ENCODE data around the gene FCSK. TPM values are rescaled to one million over a fixed set of nuclear protein-coding genes. Genes with fewer than 3 reads are reported as not detected.

Gene FCSK
- total RNA-seq, 1 donor: 11.6 TPM

GRCh38 chr16:70475054-70475871, 20.9 kb downstream of the FCSK start:
- no peak for DNase-seq (ENCODE audit: low read depth in 2 of 3, low spot score in 2 of 3)

GRCh38 chr16:70476272-70477020, 22.1 kb downstream of the FCSK start:
- DNase-seq (ENCODE audit: low read depth in 2 of 3, low spot score in 2 of 3): no peak

- DNase-seq (ENCODE audit: low read depth in 2 of 3, low spot score in 2 of 3): no peak
Measured at GRCh38 chr16:70478169-70478568, 23.8 kb downstream of the FCSK start.

DNA sequence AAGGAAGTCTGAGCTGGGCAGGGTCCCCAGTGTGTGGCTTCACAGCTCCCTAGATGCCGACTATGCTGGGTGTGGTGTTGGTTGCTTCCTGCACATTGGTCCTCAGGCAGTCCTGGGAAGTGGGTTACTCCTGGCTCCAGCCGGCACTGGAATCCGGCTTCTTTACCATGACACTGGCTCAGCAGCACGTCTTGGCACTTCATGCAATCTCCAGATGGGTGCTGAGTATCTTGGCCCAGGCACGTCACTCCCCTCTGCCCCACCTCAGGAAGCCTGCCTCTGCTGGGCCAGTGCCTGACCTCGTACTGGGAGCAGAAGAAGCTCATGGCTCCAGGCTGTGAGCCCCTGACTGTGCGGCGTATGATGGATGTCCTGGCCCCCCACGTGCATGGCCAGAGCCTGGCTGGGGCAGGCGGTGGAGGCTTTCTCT, 24.5 kb downstream of the FCSK start:
- no peak for DNase-seq (ENCODE audit: low read depth in 2 of 3, low spot score in 2 of 3)

DNA sequence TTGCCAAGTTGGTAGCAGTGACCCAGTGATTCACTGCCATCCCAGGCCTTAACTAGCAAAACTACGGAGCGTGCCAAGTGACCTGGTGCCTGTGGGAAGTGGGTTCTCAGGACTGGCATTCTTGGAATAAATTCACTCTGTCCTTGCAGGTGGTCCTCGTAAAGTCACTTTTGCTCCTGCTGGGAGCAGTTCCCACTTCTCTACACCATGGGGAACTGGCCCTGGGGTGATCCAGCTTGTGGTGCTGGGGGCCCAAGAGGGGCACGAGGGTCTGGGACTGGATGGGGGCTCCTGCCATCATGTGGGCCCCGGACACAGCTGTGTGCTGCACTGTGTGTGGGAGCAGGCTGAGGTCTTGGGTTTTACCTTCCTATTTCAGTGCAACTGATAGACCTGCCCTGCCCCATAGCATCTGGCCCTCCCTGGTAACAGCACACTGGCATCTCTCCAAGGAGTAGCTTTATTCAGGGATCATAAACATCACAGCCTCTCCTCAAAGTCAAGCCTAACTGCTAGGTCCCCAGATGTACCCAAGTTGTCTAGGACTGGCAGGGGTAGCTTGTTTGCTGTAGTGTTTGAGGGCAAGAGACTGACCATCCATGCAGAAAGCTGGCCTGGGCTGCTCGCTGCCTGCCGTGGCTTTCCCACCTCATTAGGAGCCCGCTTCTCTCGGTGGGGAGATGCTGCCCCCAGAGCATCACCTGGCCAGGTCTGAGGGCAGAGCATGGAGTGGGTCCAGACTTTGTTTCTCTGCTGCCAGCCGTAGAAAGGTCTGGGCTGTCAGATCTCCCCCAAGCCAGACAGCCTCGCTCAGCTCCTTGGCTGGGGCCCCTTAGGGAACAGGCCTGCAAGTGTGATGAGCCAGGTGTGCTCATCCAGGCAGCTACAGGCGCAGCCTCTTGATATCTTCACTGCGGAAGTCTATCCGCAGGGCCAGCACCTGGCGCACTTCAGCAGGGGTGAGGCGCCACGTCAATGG, 26.0 kb downstream of the FCSK start:
- no peak for DNase-seq (ENCODE audit: low read depth in 2 of 3, low spot score in 2 of 3)

DNA sequence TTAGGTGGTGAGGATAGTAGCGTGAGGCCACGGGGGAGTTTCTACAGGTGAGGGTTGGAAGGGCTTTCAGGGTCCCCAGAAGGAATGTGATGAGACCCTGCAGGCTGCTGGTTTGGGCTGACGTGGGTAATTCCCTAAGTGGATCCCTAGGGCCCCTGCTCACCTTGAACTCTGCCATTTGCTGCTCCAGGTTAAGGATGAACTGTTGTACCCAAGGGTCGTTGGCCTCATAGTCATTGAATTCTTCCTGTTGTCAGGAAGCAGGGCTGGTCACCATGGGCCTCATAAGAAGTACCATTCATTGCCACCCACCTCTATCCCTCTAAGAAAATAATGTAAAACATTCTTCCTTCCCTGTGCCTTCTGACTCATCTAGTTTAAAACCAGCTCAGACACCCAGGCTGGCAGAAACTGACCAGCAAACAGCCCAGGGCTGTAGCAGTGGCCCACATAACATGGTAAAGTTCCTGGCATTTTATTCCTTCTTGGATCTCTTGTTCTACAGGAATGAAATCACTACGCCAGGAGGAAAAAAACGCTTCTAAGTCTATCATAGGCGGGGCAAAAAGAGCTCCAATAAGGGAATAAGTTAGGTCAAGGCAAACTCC, 27.6 kb downstream of the FCSK start:
- no peak for DNase-seq (ENCODE audit: low read depth in 2 of 3, low spot score in 2 of 3)

GRCh38 chr16:70482624-70483023, 28.2 kb downstream of the FCSK start:
- DNase-seq (ENCODE audit: low read depth in 2 of 3, low spot score in 2 of 3): no peak

DNA sequence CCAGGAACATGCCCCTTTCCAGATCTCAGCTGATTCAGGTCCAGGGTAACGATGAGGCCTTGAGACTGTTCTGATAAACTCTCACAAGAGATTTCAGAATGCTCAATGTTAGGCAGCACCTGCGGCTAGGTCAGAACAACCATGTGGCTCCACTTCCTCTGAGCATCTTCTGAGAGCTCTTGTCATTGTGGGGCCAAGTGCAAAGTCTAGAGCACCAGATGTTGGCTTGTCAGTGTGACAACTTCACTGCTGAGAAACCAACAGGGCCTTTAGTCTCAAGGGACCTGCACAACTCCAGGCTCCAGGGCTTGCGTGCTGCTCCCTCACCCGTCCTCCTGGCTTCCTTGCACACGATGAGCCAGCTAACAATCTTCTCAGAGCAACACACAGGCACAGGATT, 29.0 kb downstream of the FCSK start:
- no peak for DNase-seq (ENCODE audit: low read depth in 2 of 3, low spot score in 2 of 3)

DNA sequence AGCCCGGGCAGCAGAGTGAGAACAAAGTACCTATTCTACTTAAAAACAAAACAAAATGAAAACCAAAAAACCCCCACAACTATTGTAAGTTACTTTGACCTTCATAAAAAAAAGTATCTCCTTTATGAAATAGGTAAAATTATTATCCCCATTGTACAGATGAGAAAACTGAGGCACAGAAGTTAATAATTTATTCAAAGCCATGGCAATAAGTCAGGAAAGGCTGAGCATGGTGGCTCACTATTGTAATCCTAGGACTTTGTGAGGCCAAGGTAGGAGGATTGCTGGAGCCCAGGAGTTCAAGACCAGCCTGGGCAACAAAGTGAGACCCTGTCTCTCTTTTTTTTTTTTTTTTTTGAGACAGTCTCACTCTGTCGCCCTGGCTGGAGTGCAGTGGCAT, 30.5 kb downstream of the FCSK start:
- DNase-seq (ENCODE audit: low read depth in 2 of 3, low spot score in 2 of 3): no peak

- DNase-seq (ENCODE audit: low read depth in 2 of 3, low spot score in 2 of 3): peak in 1 of 3 donors; percentile 29
Measured at GRCh38 chr16:70490261-70490660, 35.9 kb downstream of the FCSK start.

DNA sequence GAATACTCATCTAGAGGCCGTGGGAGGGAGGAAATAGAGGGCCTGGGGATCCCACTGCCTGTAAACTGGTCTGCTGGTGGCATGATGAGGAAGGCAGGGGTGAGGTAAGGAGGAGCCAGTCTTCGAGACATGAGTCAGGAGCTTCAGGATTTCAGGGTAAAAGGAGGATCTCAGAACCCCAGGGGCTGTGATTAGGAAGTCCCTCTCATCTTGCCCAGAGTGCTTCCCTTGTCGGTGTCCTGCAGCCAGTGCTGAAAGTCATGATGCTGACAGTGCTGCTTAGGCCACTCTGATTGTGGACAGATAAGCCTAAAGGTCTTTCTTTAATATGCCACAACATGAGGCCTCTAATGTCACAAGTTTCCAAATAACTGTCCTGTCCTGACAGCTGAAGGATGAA, 39.4 kb downstream of the FCSK start:
- no peak for DNase-seq (ENCODE audit: low read depth in 2 of 3, low spot score in 2 of 3)

DNA sequence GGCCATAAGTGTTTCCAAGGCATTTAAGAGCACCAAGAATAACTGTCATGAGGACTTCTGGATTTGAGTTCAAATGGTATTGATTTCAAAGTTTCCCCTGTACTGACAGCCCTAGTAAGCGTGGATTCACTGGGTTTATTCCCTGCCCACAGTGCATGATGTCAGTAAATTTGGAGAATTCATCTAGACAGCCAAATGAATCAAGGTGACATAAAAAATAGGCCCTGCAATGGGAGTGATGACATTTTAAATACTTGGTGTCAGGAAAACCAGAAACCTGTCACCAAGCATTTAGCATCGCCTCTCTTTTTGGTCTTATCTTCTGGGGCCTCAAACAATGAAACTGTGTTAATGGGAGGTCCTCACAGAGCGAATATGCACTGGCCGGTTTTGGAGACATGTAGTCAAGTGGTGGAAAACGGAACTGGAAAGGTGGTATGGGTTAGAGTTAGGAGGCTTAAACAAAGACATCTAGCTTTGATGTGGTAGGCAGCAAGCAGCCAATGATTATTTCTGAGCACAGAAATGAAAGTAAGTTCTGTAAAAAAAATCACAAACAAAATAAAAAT, 39.9 kb downstream of the FCSK start:
- DNase-seq (ENCODE audit: low read depth in 2 of 3, low spot score in 2 of 3): no peak

DNA sequence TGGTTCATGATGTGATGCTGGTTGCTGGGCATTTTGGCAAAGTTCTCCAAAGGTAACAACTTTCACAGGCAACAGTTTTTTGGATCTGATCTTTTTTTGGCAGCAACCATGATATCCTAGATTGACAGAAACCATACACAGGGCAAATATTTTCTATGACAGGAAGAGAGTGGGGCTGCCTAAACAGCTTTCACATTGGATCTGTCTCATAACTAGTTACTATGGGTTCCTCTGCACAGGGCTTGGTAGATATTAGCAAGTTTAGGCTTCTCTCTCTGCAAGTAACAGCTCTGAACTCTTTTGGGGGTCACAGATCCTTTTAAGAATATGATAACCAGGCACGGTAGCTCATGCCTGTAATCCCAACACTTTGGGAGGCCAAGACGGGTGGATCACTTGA, 40.4 kb downstream of the FCSK start:
- no peak for DNase-seq (ENCODE audit: low read depth in 2 of 3, low spot score in 2 of 3)

GRCh38 chr16:70495425-70496182, 41.2 kb downstream of the FCSK start:
- DNase-seq (ENCODE audit: low read depth in 2 of 3, low spot score in 2 of 3): no peak

DNA sequence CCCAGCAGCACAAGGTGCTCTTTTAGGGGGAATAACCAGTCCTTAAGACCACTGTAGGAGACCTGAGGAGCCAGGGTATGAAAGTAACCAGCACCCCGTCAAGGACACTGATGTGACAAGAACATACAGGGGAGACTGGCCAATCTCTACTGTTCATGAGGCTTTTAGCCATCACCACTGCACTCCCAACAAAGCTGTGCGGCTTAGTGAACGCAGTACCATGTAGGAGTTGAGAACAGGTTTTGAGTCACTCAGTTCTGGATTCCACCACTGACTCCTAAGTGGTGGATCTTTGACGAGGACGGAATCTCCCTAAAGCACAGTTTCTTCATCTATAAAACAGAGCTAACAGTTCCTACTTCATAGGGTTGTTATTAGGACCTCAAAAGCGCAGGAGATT, 42.1 kb downstream of the FCSK start:
- no peak for DNase-seq (ENCODE audit: low read depth in 2 of 3, low spot score in 2 of 3)

GRCh38 chr16:70508752-70509151, 54.4 kb downstream of the FCSK start:
- DNase-seq (ENCODE audit: low read depth in 2 of 3, low spot score in 2 of 3): peak in 2 of 3 donors; percentile 34 to 66

GRCh38 chr16:70510216-70510615, 55.8 kb downstream of the FCSK start:
- no peak for DNase-seq (ENCODE audit: low read depth in 2 of 3, low spot score in 2 of 3)

GRCh38 chr16:70511833-70512232, 57.4 kb downstream of the FCSK start:
- no peak for DNase-seq (ENCODE audit: low read depth in 2 of 3, low spot score in 2 of 3)

DNA sequence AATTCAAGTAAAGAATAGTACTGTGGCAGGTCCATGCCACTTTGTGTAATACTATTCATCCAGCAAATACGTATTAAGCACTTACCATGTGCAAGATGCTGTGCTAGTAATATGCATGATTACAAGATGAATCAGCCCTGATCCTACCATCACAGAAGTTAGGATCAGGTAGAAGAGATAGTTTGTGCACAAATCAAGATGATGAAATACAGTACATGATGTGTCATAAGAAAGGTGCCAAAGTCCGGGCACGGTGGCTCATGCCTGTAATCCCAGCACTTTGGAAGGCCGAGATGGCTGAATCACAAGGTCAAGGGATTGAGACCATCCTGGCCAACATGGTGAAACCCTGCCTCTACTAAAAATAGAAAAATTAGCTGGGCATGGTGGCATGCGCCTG, 58.1 kb downstream of the FCSK start:
- DNase-seq (ENCODE audit: low read depth in 2 of 3, low spot score in 2 of 3): no peak
